Stimulated activated CD8-positive, alpha-beta memory T cell treated with anti-CD3 and anti-CD28 coated beads, Interleukin-4, amount 100 ng/mL, for 1 hour (primary cell): ENCODE data around the gene STK4.
"Not testable (repeated sequence)": the region's sequence is repeated elsewhere in the genome, so short reads cannot be mapped to it uniquely, and the experiment has no call there.

Experiments used
- DNase-seq, 2 donors: peaks; one replicate each; pipeline ENCODE4 v3.0.0-alpha.2; 2020; ENCODE audit warnings: low read depth in 2 of 2, low spot score in 1 of 2

Gene STK4

DNA sequence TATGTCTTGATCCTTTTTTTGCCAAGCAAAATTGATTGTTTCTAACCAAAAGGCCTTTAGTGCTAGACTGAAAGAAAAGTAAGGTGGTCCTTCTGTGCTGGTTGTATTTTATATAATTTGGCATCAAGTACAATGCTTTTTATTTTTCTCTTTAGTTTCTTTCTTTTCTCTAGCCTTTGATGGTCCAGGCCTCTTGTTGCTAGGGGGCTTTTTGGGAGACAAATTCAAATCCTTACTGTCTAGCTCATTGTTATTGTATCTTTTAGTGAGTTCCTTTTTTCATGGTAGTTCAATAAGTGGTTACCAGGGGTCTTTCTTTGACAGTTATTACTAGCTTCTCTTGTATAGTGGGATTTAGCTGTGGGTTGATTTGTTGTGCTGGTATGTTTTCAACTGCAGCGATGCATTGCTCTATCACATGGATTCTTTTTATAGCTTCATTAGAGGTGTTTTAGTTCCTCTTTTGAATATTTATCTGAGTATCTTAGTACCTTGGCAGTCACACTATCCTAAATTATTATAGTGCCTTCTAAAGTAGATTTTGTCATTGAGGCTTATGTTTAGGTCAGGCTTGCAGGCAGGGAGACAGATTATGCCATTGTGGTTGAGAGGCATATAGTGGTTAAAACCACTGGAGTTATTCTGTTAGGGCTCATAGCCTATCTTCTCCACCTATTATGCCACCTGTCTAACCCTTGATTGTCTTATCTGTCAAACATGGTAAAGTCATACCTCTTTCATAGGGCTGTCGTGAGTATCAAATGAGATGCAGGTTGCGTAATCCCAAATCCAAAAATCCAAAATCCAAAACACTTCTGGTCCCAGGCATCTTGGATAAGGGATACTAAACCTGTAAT lies 85.1 kb downstream of the STK4 start:
- no peak for DNase-seq

DNA sequence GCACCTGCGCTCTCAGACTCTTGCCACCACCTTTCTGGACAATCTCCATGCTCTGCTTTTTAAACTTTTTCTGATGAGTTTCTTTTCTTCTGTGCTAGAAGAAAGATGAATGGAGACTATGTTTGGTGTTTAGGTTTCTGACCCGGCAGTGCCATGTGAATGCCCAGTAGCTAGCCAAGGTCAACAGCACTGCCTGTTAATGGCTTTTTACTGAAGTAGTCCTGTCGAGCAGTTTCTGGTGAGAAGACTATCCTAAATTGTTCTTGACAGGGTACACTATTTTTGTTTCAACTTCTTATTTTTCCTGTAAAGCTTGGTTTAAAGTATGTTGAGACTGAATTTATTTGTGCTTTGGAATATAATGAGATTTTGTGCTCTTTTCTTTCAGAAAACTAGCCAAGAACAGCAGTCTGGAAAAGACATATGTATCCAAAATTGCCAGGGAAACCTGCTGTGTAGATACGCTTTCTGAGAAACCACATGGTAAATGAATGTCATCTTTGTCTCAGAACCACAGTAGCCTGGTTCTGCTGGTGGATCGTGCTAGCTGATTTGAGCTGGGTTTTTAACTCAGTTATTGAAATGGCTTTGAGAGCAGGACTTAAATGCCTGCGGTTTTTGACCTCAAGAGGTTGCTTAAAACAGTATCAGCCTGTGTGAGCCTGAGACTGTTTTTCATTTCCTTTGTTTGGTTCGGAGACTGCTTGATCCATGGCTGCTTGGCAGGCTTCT lies 86.6 kb downstream of the STK4 start:
- no peak for DNase-seq

DNA sequence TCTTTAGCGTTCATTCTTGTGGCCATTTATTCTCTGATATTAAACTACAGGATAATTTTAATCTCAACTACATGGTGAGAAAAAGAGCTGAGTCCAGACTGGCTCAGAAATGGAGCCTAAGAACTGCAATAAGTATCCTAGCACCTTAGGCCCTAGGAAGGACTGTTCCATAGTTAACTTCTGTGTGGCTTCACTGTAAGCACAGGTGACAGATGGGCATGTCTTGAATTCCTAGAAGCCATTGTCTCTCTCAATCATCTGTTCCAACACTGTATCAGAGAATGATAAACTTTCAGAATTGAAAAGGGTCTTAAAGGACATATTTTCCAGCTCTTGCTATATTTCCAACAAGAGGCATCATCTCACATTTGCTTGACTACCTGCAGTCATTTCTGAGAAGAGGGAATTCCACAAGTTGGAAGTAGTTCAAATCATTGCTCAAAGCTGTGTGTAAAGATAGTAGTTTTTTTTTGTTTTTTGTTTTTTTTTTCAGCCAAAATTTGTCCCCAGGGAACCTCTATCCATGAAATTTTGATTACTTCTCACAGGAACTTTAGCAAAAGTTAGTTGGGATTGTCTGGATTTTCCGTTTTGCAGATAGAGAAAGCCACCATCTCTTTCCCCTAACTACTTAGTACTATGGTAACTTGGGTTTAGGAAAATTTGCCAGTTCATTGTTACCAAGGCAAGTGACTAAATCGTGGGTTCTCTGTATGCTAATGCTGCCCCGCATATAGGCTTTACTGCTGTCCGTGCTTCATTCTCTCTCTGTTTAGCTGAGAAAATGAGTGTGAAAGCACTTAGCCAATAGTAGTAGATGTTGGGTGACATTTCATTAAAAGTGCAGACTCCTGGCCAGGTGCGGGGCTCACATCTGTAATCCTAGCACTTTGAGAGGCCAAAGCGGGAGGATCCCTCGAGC lies 87.4 kb downstream of the STK4 start:
- no peak for DNase-seq

DNA sequence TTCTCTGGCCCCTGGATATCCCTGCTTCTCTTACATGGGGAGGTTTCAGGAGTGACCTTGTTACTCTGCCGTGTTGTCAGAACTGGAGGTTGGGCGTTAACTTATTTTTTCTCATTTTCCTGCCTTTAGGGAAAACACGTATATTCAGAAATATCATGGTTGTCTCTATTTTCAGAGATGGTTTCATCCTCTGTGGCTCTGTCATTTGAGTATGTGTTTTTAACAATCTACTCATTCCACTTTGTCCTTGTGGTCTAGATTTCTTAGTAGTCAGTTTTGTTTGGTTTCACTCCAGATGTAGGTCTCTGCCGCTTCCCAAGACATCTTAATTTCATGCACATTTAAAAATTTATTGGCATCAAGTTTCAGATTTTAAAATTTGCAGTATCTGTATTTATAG lies 88.7 kb downstream of the STK4 start:
- no peak for DNase-seq

DNA sequence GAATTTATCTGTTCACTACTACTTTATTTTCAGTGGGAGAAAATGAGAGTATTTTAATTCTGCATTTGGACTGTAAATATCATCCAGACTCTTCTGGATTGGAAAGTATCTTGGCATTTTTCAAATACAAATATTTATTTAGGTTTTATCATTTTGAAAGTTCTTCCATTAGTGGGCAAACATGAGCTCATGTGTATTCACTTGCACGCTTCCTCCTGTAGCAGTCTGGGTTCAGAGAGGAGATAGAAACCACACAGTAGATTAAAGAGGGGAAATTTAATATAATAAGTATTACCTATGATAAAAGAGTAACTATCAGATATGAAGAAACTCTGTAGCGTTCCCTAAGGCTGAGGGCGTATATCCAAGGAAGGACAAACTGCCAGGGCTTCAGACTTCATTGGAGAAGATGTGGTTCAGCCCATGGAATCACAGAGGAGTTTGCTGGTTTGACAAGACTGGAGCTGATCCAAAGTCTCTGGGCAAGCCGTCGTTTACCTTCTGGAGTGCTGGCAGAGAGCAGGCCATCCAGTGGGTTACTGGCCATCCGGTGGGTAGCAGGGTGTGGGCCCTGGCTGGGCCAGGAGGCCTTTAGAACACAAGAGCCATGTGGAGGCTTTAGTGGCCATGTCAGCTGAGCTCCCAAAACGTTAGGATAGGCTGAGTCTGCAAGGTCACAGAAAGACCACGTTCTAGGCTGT lies 90.3 kb downstream of the STK4 start:
- no peak for DNase-seq

DNA sequence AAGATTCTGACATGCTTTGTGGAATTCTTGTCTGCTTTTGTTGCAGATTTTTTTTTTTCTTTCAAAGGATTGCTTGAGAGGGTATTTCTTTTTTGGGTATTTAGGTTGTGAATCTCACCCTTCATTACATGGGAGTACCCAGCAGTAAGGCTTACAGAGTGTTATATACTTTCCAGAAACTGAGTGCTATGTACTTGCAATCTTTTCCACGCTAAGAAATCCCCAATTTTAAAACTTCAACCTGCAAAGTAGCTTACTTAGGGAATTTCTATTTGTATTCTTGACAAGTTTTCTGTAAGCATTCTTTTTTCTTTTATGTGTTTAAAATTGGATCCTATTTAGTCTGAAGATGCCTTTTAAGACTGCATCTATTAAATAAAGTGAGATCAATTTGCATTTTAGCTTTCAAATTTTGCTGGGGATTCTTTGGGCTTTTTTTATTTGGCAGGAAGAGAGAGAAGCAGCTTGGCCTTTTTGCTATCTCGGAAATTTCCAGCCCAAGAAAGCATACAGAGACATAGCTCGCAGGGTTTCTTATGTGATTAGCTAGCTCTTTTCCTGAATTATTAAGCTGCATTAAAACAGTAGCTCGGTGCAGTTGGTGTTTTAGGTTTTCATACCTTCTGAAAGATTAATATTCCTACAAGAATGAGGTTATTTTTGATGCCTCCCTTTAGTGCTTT lies 92.0 kb downstream of the STK4 start:
- DNase-seq, result no peak

DNA sequence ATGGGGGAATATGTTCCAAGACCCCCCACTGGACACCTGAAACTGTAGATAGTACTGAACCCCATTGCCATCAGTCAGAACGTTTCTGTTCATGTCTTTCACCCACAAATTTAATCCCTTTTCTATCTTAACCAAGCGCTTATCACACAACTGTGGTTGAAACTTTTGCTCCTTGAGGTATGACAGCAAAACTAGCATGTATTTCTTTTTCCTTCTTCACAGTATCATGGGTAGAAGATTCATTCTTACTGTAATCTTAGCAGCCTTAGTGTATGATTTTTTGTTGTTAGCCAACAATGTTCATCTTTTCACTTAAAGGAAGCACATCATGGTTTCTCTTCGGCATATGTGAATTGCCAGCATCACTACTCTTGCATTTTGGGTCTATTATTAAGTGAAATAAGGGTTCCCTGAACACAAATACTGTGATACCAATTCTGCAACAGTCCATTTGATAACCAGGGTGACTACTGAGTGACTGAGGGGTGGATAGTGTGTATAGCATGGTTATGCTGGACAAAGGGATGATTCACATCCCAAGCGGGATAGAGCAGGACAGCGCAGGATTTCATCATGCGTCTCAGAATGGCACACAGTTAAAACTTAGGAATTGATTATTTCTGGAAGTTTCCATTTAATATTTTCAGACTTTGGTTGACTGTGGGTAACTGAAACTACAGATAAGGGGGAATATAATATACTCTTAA lies 92.9 kb downstream of the STK4 start:
- no peak for DNase-seq

DNA sequence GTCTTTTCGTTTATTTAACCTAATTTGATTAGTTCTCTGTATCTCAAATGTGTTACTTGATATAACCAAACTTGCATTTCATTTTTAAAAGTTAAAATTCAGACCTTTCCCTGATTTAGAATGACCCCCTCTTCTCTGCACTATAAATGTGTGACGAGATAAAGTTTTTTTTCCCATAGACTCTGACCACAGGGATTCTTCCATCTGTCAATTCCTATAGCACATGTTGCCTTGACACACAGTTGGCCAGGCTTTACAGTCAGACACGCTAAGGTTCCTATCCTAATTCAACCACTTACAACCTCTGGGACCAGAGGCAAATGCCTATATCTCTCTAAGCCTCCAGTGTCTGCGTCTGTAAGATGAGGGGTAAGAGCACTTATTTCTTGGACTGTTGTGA lies 94.0 kb downstream of the STK4 start:
- no peak for DNase-seq

DNA sequence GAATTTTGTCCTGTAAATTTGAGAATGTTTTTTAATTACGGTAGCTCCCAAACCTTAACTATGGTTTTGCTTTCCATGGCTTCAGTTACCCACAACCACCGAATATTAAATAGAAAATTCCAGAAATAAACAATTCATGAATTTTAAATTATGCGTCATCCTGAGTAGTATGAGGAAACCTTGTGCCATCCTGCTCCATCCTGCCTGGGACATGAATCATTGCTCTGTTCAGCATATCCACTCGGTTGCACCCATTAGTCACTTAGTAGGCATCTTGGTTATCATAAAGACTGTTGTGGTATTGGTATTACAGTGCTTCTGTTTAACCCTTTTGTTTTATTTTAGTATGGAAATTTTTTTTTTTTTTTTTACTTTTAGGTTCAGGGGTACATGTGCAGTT lies 94.9 kb downstream of the STK4 start:
- no peak for DNase-seq

DNA sequence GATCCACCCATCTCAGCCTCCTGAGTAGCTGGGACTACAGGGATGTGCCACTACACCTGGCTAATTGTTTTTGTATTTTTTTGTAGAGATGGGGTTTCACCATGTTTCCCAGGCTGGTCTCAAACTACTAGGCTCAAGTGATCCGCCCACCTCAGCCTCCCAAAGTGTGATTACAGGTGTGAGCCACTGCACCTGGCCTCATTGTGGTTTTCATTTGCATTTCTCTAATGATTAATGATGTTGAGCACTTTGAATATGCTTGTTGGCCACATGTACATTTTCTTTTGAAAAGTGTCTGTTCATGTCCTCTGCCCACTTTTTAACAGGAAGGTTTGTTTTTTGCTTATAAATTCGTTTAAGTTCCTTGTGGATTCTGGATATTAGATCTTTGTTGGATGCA lies 96.8 kb downstream of the STK4 start:
- DNase-seq, result not testable (repeated sequence)

DNA sequence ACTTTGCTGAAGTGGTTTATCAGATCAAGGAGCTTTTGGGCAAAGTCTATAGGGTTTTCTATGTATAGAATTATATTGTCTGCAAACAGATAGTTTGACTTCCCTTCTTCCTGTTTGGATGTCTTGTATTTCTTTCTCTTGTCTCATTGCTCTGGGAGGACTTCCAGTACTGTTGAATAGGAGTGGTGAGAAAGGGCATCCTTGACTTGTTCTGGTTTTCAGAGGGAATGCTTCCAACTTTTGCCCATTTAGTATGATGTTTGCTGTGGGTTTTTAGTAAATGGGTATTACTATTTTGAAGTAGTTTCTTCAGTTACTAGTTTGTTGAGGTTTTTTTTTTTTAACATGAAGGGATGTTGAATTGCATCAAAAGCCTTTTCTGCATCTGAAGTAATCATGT lies 98.5 kb downstream of the STK4 start:
- DNase-seq, result no peak

DNA sequence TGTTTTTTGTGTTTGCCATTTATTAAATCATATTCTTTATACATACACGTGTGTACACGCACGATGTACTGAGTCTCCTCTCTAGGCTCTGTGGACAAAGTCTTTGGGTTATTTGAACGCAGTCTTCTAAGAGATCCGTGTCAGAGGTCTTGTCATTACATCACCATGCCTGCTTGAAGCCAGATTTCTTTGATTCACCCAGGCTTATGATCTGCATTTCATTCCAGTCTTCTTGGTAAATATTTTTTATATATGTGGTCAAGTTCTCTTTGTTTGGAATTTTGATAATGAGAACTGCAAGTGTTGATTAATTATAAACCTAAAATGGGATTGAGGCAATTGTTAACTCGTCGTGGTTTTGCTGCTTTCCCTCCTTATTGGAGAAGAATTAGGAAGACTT lies 100.1 kb downstream of the STK4 start:
- DNase-seq, result no peak

DNA sequence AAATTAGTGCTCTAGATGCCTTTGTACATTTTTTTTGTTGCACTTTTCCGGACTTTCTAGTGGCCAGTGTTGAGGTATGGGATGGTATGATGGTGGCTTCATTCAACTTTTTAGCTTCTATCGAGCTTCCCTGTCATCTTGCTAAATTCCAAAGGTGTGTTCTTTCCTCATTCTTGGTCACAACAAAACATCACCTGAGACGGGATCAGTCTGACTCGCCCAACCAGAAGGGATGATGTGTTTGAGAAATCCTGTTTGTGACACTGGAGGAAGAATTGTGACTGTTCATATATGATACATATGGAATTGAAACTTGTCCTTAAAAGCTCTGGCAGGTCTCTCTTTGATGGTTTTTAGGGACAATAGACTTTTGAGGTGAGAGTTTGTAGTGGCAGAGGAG lies 100.8 kb downstream of the STK4 start:
- DNase-seq, result no peak

DNA sequence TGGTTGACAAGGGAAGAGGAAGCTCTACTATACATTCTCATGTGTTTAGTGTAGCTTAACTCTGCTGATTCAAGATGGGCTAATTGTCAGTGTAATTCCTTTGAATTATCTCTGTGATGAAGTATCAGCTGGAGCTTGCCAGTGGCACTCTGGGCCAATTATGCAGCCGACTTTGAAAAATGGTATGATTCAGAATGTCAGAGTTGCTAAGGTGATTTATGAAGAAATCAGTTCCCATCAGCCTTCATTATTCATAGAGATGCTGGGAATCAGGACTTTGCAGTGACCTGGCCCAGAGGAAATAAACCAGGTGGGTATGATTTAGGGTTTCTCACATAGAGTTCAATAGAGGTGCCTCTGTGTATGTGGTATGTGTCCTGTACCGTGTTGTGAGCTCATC lies 101.2 kb downstream of the STK4 start:
- no peak for DNase-seq

DNA sequence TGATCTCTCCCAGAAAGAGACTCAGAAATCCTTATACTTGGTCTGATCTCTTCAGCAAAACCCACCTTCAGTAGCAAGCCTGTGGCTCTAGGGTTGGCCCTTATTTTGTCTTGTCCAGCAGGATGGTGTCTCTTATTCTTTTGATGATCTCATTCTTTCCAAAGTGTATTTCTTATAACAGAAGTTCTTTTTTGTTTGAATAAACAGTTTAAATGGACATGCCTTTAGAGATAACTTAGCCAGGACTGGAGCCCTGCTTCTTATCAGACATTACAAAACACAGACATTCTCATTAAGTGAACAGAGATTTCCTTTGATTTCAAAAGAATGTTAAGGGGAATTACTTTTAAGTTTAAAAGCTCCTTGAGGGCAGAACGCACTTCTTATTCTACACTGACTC lies 102.9 kb downstream of the STK4 start:
- no peak for DNase-seq

DNA sequence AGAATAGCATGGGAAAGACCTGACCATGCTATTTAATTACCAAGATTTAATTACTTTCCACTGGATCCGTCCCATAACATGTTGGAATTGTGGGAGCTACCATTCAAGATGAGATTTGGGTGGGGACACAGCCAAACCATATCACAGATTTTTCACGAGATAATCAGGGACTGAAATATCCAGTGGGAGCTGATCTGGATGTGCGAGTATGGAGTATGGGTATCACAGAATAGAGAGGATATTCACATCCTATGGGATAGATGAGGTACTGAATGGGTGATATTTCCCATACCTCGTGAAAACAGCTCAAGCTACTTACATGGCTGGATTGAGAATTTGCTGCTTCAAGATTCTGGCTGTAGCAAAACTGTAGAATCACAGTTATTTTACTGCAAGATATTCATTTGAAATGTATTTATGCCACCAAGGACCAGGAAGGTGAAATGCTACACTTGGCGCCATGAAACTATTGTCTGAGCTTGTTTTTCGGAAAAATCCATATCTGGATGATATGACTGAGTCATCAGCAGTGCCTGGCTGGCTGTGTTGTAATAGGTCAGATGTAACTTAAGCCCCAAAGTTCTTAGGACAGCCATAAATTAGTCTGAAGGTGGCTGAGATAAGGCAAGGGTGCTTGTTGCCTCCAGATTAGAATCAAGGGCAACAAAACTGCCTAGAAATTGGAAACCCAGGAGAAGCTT lies 104.8 kb downstream of the STK4 start:
- no peak for DNase-seq

DNA sequence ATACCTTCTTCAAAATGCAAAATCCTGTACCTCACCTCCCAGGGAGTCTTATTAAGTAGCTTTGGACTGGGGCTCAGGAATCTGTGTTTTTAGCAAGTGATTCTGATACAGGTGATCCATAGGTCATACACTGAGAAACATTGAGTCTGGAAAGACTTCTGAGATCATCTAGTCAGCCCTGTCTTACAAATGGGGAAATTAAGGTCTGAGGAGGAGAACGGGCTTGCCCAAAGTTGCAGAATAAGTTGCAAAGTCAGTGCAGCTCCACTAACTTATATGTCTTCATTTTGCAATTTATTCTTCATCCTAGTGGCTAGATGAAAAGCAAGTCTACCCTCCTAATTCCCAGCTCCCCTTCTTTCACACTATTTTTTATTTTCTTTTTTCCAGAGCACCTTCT lies 105.8 kb downstream of the STK4 start:
- no peak for DNase-seq

DNA sequence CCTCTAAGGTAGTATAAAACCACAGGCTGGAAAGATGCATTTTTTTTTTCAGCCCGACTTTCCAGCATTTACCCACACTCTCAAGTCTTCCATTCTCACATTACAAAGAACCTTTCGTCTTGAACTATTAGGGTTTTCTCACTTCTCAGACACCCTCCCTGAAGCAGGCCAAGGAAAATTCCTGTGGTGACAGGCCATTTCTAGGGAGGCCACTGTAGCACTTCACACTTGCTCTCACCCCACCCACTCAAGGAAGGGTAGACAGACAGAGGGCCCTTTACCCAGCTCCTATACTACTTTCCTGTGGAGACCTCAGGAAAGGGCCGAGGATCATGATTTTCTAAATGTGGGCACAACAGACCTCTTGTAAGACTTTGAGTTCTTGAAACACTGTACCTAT lies 106.9 kb downstream of the STK4 start:
- DNase-seq, result no peak

DNA sequence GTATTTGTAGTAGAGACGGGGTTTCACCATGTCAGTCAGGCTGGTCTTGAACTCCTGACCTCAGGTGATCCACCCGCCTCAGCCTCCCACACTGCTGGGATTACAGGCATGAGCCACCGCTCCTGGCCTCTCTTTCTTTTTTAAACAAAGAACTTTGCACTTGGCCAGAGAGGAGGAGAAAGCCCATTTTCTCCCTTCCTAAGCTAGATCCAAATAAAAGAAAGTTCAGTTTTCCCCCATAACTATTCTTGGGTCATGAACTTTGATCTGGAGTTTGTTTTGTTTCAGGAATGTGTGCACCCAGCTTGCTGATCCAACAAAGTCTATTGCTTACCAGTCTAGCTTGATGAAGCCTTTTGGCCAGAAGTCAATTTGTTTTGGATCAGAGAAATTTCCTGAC lies 111.2 kb downstream of the STK4 start:
- DNase-seq, result no peak
